IPS-NIHi7 (cell line): ENCODE results near the gene CPT1C.

Source experiments
- DNase-seq: peaks from one replicate; pipeline ENCODE4 v3.0.0; 2012; ENCODE audit warnings: mixed read lengths; ENCODE audit errors: extremely low spot score

CPT1C gene

DNA sequence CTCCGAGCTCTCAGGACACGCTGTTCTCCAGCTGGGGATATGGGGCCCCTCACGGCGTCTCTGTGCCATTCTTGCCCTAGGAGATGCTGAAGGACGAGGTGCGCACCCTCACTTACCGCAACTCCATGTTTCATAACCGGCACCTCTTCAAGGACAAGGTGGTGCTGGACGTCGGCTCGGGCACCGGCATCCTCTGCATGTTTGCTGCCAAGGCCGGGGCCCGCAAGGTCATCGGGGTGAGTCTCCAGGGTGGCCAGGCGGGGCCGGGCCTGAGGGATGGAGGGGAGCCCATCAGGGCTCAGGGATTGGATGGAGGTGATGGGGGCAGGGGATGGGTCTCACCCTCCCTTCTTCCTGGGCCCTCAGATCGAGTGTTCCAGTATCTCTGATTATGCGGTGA lies 9.1 kb upstream of the CPT1C start:
- DNase-seq, result no peak

DNA sequence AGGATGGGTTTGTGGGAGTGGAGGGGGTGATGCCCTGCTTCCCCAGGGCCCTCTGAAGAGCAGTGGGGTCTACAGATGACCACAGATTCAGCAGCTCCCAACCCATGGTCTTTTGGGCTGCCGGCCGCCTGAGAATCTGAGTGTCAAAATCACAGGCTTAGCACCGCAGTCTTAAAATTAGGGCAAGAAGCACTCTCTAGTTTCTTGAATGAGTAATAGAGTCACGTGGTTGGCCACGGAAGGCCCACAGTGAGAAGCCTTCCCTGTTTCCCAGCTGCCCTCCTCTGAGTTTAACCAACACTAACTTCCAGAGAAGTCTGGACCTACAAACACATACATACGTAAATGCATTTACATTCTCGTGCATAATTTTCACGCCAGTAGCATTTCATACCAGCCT lies 8.6 kb upstream of the CPT1C start:
- no peak for DNase-seq

DNA sequence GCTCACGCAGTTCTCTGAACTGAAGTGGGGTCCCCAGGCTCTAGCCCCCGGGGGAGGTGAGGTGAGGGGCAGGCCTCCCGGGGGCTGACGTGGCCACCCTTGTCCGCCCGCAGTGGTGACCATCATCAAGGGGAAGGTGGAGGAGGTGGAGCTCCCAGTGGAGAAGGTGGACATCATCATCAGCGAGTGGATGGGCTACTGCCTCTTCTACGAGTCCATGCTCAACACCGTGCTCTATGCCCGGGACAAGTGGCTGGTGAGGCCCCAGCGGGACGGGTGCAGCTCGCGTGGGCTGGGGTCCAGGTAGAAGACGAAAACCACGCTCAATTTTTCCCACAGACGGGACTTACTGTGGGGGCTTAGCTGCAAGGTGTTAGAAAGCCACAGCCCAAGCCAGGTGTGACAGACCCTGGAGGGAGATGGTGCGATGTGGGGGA lies 7.1 kb upstream of the CPT1C start:
- DNase-seq, result no peak

DNA sequence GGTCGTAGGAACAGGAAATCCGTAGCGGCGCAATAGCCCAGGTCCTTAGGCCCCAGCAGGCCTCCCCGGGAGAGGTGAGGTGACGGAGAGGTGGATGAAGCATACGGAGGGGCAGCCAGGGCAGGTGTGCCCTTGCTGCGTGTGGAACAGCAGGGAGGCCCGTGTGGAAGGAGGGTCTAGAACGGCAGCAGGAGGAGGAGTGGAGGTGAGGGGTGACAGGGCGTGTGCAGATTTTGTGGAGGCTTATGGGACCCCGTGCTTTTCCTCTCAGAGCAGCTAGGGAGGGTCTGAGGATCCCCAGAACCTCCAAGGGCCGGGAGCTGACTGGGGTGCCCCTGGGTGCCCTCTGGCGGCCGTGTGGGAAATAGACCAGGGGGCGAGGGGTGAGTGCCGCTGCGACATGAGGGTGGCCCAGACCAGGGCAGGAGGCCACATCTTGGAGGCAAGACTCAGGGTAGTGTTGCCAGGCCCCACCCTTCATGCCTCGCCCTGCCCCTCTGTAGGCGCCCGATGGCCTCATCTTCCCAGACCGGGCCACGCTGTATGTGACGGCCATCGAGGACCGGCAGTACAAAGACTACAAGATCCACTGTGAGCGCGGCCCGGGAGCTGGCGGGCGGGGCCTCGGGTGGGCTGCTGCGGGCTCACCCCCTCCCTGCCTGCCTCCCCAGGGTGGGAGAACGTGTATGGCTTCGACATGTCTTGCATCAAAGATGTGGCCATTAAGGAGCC lies 6.5 kb upstream of the CPT1C start:
- DNase-seq, result no peak

DNA sequence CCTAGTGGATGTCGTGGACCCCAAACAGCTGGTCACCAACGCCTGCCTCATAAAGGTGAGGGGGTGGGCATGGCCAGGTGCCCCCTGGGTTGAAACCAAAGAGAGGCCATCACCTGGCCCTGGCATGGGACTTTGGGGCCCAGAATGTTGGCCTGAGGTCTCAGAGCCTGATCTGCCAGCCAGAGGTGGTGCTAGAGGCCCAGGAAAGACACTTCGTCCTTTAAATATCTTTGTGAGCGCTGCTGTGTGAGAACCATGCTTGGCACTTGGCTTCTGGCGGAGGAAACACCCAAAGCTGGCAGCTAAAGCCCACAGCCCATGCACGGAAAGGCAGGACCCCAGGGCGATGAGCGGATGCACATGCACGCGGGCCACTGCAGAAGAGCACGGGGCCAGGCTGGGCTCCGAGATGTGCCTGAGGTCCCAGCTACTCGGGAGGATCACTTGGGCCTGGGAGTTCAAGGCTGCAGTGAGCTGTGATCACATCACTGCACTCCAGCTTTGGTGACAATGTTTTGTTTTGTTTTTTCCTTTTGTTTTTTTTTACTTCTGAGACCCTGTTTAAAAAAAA lies 5.8 kb upstream of the CPT1C start:
- DNase-seq, result no peak

DNA sequence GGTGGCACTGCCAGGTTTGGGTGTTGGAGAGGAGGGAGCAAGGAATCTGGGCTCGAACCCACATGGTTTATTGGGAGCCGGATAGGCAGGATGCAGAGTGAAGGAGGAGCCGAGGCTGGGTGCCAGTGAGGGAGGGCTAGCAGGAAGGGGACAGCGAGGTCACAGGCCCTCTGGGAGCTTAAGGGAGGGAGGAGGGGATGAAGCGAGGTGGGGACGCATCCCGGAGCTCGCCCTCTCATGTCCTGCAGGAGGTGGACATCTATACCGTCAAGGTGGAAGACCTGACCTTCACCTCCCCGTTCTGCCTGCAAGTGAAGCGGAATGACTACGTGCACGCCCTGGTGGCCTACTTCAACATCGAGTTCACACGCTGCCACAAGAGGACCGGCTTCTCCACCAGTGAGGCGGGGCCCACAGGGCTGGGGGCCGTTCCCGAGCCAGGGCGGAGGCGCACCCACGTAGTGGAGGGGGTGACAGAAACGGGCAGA lies 5.0 kb upstream of the CPT1C start:
- DNase-seq, result no peak

DNA sequence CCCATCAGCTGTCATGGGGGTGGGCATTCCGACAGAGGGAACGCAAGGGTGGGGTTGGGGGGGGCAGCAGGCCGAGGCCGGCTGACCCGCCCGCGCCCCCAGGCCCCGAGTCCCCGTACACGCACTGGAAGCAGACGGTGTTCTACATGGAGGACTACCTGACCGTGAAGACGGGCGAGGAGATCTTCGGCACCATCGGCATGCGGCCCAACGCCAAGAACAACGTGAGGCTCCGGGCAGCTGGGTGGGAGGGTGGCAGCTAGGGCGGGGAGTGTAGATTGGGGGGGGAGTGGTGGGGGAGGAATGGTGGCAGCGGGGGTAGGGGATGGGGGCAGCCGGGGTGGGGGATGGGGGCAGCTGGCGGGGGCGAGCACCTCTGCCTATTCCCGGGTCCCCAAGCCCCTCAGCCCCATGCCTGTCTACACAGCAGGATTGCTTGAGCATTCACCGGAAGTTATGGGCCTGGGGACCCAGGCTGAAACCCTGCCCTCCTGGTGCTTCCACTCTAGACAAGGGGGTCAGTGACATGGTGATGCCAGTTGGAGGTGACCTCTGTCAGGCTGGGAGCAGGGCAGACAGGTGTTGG lies 4.3 kb upstream of the CPT1C start:
- no peak for DNase-seq

DNA sequence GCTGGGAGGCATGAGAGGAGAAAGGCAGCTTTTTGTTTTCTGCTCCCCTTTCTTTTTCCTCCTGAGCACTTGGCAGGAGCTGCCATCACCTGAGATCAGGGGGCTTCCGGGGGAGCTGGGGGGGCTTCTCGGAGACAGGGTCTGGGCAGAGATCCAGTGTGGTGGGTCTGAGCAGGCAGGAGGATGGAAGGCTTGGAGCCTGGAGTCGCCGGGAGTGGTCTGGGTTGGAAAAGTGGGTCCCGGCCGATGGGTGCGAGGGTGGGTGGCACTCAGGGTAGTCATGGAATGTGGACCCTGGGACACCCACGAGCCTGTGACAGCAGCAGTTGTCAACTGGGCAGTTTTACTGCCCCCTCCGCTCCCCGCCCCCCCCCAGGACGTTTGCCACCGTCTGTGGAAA lies 3.8 kb upstream of the CPT1C start:
- no peak for DNase-seq

DNA sequence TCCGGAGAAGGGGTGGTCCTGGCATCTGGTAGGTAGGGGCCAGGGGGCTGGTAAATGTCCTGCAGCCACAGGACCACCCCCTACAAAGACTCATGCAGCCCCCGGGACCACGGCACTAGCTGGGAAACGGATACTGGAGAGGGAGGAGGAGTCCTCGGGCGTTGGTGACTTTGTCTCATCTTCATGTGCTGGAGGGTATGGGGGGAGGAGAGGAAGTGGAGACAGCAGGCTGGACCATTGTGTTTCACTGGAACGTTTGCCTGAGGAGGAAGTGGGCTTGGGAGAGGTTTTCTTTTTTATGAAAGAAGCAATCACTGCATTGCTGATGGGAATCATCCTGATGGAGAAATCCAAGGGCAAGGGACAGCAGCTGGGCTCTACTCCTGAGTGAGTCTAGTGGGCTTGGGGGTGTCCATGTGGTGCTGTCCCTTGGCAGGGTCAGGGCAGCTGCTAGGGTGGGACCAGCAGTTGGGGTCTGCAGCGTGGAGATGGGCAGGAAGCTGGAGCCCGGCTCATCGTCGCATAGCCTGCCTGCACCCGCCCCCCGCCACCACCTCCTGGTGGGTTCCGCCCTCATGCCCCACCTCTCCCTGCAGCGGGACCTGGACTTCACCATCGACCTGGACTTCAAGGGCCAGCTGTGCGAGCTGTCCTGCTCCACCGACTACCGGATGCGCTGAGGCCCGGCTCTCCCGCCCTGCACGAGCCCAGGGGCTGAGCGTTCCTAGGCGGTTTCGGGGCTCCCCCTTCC lies 3.2 kb upstream of the CPT1C start:
- DNase-seq, result no peak

DNA sequence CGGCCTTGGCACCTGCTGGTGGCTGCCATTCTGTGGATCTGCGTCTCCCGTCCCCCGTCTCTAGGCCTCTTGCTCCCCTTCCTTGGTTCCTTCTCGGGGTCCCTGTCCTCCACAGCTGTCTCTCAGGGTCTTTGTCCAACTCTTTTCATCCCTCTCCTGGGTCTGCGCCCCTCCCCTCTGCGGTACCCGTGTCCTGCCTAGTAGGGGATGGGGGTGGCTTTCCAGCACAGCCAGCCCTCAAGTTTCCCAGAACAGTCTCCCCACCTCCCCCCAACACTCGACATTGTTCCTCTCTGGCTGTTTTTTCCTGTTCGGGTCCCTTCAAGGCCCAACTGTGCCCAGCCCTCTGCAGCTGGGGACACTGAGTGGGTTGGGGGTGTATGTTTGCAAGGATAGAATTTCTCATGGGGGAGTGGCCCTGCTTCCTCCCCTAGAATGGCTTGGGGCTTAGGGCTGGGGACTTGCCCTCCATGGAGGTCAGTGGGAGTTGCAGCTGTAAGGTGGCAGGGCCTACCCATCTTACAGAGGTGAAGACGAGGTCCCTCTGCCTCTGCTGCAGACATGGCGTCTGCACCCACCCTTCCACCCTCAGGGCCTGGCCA lies 2.3 kb upstream of the CPT1C start:
- DNase-seq, result no peak

DNA sequence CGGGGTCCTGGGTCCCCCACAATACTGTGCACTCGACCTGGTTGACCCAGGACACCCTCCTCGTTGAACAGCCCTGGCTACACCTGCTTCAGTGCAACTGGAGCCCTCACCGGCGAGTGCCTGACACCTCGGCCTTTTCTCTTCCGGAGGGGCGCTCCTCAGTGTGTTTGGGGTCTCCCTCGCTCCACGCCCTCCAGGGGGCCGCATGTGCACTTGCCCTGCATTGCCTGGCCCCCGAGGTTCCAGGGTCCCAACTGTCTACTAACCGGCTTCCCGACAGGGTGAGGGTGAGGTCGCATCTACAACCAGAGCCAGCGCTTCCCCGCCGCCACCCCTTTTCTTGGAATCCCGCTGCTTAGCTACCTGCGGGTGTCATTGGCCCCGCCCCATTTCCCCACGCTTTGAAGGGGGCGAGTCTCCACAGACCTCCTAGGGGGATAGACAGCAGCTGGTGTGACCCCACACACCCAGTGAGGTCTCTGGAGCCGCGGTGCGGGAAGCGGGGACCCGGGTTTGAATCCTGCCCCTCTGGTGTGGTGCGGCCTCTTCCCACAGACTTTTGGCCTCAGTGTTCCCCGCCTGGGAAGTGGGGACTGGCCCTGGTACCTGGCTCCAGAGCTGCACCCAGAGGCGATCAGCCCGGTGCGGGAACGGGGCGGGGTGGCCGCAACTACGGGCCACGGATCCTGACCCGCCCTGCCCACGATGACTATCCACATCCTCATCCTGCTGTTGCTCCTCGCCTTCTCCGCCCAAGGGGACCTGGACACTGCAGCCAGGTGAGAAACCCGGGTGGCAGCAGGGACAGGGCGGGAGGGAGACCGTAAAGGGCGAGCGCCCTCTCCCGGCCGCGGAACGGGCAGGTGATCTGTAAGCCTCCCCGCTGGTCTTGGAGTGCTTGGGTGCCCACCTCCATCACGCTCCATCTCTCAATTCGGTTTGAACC lies 1.5 kb upstream of the CPT1C start, which contains the start of gene ADM5:
ADM5 (plus strand) TSS at position 462 of the 946 bp plus-strand sequence; CDS start at position 706, 244 bp downstream.
- DNase-seq, result peak; percentile 64

DNA sequence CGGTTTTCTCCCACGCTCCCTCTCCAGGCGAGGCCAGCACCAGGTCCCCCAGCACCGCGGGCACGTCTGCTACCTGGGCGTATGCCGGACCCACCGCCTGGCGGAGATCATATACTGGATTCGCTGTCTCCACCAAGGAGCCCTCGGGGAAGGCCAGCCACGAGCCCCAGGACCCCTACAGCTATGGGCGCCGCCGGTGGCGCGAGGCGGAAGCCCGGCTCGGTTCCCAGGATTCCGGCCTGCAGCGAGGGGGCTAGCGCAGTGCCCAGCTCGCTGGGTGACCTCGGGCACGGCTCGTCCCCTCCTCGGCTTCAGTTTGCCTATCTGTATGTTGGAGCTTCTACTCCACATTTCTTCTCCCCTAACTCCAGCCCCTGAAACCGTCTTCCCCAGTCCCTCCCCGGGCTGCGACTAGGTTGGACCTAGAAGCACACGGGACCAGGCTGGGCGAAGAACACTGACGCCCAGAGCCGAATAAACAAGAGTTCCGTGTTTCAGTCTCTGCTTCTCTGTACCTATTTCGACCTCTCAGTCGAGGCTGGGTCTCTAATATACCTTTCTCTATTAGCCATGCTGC lies 749 bp upstream of the CPT1C start:
- DNase-seq, result no peak

DNA sequence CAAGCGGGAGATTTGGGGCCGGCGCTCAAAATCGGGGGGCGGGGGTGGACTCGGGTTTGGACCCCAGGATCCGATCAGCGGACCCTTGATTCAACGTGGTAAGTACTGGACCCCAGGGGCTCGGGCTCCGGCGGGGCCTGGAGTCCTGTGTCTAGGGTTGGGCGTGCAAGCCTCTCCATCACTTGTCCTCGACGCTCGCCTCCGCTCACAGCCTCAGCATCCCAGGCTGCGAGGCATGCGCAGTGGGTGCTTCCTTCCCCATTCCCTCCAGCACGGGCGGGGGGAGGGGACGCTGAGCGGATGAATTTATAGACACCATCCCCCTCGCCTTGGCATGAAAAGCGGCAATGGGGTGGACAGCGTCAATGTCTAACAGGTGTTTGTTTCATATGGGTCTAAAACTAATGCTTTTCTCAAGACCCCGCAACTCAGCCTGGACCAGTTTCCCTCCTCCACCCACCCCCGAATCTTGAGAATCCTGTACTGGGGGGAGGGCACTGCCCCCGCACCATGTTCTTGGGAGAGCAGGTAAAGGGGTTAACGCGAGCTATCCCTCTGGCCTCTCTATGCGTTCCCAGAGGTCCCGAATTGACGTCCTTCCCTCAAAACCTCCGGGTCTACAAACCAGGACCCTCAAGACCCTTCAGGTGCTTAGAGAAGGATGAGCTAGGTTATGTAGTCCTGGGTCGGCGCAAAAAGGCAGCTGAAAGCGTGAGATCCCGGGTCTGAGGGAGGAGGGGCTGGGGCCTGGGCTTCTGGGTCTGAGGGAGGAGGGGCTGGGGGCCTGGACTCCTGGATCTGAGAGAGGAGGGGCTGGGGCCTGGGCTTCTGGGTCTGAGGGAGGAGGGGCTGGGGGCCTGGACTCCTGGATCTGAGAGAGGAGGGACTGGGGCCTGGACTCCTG lies 579 bp downstream of the CPT1C start:
- peak; percentile 83 for DNase-seq

DNA sequence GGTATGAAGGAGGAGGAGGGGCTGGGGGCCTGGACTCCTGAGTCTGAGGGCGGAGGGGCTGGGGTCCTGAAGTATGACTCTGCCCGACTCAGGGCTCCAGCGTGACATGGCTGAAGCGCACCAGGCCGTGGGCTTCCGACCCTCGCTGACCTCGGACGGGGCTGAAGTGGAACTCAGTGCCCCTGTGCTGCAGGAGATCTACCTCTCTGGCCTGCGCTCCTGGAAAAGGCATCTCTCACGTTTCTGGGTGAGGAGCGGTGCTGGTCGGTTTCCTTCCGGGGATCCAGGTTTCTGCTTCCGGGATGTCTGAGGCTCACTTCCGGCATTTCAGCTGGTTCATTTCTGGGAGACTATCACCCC lies 1.2 kb downstream of the CPT1C start:
- DNase-seq, result no peak

DNA sequence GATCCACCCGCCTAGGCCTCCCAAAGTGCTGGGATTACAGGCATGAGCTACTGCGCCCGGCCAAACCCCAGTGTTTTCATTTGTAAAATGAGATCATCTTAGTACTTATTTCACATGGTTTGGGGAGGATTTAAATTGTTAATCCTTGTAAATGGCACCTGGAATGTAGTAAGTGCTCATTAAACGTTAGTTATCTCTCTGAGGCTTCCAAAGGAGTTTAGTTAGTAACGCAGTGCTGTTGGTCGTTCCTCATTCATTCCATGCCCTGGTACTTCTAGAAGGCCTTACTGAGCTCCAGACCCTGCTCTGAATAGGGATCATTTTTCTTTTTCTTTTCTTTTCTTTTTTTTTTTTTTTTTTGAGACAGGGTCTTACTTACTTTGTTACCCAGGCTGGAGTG lies 5.2 kb downstream of the CPT1C start:
- DNase-seq, result no peak

DNA sequence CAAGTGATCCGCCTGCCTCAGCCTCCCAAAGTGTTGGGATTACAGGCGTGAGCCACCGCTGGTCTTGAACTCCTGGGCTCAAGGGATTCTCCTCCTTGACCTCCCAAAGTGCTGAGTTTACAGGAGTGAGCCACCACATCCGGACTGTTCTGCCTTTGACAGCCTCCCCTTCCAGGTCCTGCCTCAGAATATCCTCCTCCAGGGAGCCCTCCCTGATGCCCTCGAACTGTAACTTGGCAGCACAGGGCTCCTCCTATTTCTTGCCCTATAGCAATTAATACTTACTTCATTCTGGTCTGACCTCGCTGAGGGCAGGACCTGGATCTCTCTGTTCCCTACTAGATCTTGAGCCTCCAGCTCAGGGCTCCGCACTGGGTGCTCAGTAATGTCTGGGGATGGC lies 5.9 kb downstream of the CPT1C start:
- no peak for DNase-seq

DNA sequence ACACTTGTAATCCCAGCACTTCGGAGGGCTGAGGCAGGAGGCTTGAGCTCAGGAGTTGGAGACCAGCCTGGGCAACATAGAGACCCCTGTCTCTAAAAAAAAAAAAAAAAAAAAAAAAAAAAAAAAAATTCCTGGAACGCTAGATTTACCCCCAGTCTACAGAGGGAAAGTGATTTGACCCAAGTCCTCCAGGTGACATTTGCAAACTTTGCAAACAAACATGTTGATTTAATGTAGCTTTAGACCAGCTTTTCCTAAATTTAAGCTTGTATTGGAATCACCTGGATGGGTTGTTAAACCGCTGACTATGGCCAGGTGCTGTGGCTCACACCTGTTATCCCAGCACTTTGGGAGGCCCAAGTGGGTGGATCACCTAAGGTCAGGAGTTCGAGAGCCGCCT lies 8.4 kb downstream of the CPT1C start:
- no peak for DNase-seq

DNA sequence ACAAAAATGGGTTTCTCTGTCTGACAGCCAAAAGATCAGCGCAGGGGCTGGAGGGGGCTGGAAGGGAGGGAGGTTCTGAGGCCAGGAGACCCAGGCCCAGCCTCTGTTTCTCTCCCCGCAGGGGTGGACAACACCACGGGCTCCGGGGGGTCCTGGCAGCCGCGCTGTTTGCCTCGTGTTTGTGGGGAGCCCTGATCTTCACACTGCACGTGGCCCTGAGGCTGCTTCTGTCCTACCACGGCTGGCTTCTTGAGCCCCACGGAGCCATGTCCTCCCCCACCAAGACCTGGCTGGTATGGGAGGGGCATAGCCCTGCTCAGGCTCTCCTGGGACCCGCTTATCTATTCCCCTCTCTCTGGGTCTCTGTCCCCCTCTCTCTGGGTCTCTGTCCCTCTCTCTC lies 9.6 kb downstream of the CPT1C start:
- DNase-seq, result no peak

DNA sequence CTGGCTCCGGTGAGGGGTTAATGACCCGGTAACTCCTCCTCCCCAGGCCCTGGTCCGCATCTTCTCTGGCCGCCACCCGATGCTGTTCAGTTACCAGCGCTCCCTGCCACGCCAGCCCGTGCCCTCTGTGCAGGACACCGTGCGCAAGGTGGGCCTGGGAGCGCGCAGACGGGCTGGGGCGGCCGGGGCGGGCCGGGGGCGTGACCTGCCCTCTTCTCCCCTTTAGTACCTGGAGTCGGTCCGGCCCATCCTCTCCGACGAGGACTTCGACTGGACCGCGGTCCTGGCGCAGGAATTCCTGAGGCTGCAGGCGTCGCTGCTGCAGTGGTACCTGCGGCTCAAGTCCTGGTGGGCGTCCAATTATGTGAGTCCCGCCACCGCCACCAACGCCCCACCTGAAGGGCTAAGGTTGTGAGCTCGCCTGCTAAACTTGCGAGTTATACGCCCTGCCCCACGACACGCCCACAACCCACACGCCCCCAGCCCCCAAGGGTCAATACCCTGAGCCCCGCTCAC lies 10.4 kb downstream of the CPT1C start:
- no peak for DNase-seq
